ENCODE data around the gene SEC22A.

The SEC22A gene

GRCh38 chr3:123271466-123272159, 69.9 kb downstream of the SEC22A start:
- no peak for DNase-seq

- DNase-seq, result no peak
These were observed 70.8 kb downstream of the SEC22A start for GRCh38 chr3:123272547-123272946.

GRCh38 chr3:123275691-123276090, 73.9 kb downstream of the SEC22A start:
- no peak for DNase-seq

GRCh38 chr3:123276346-123277006, 74.7 kb downstream of the SEC22A start:
- DNase-seq, result no peak

- no peak for DNase-seq
These were observed 75.4 kb downstream of the SEC22A start for GRCh38 chr3:123277106-123277505.

- no peak for DNase-seq
These were observed 76.7 kb downstream of the SEC22A start for GRCh38 chr3:123278446-123278845.

GRCh38 chr3:123279121-123279520, 77.4 kb downstream of the SEC22A start:
- DNase-seq, result no peak

- no peak for DNase-seq
These were observed 79.7 kb downstream of the SEC22A start for GRCh38 chr3:123281406-123281805.

GRCh38 chr3:123281929-123282328, 80.2 kb downstream of the SEC22A start:
- DNase-seq, result no peak

- no peak for DNase-seq
These were observed 80.7 kb downstream of the SEC22A start for GRCh38 chr3:123282461-123282860.

- DNase-seq, result no peak
These were observed 81.3 kb downstream of the SEC22A start for GRCh38 chr3:123283074-123283473.

- DNase-seq, result no peak
These were observed 82.1 kb downstream of the SEC22A start for GRCh38 chr3:123283657-123284398.

- no peak for DNase-seq
These were observed 82.8 kb downstream of the SEC22A start for GRCh38 chr3:123284399-123285010.

- DNase-seq, result no peak
These were observed 83.3 kb downstream of the SEC22A start for GRCh38 chr3:123285066-123285465.

GRCh38 chr3:123285479-123285878, 83.7 kb downstream of the SEC22A start:
- DNase-seq, result no peak

- no peak for DNase-seq
These were observed 84.2 kb downstream of the SEC22A start for GRCh38 chr3:123285931-123286307.

GRCh38 chr3:123286308-123287023, 84.7 kb downstream of the SEC22A start:
- DNase-seq, result no peak

- no peak for DNase-seq
These were observed 85.6 kb downstream of the SEC22A start for GRCh38 chr3:123287051-123287961.

GRCh38 chr3:123287962-123288302, 86.2 kb downstream of the SEC22A start:
- peak; percentile 17 for DNase-seq

- no peak for DNase-seq
These were observed 87.8 kb downstream of the SEC22A start for GRCh38 chr3:123289391-123290106.
